CD4-positive, alpha-beta T cell treated with Interleukin-15 for 1 hour (primary cell): ENCODE measurements around the gene TTC39B.

Source experiments
- DNase-seq: peaks from one replicate; pipeline ENCODE4 v3.0.0-alpha.2; 2020

TTC39B gene

GRCh38 chr9:15115702-15116101 lies 191.3 kb downstream of the TTC39B start:
- DNase-seq: no peak

GRCh38 chr9:15115041-15115440 lies 192.0 kb downstream of the TTC39B start:
- DNase-seq: no peak
